ENCODE measurements around the gene FKBP1B. TPM values are rescaled to one million over a fixed set of nuclear protein-coding genes. Genes with fewer than 3 reads are reported as not detected.

Gene FKBP1B
- total RNA-seq, 4 donors from 2014 or later, result 6.0 to 27.3 (median 8.4) TPM

GRCh38 chr2:24076849-24077534 lies 27.5 kb downstream of the FKBP1B start:
- no peak for DNase-seq
- H3K9me3 ChIP-seq, result no peaks in the 10 kb centered on the region
- no peak for TF ChIP-seq CTCF (IDR thresholded peaks at IDR 0.05)
- TF ChIP-seq POLR2AphosphoS5 (IDR thresholded peaks at IDR 0.05), result peak; percentile 38 to 69 (median 67)
- TF ChIP-seq POLR2A (IDR thresholded peaks at IDR 0.05), result peak; percentile 87
- intact Hi-C loops (cut with DNase I; ENCODE audit: low total_unique reads), result no loop called here
- H3K4me3 ChIP-seq, result peak overlapping the region; percentile 55 to 62 (median 60)
- peaks cover 0 to 18% (median 2%) of the 10 kb centered on the region in 4 donors for H3K36me3 ChIP-seq
- peak overlapping the region; percentile 90 to 97 (median 93) for H3K27ac ChIP-seq
- in situ Hi-C loops (cut with MboI; ENCODE audit: low pct_ligation_motif_present in 1 of 4, low pct_unique_long_range_greater_than_20kb in 1 of 4, low sequenced_read_pairs in 3 of 4), result loop anchor here in 1 of 4 donors (10.0 kb wide), 1 partner anchor 152 kb away; the partner anchor contains the start of gene ATAD2B
- peaks cover 9 to 31% (median 16%) of the 10 kb centered on the region in 4 donors for H3K4me1 ChIP-seq
- no peaks in the 10 kb centered on the region for H3K27me3 ChIP-seq
- 1% methylated on average over 40 of the region's 41 CpGs; no CpG with 5 or more reads in 1 of the 2 donors for WGBS, 2 donors (ENCODE audit: low coverage in 1 of 2)

- H3K4me3 ChIP-seq, result peak overlapping the region; percentile 55 to 62 (median 60)
- in situ Hi-C loops (cut with MboI; ENCODE audit: low pct_ligation_motif_present in 1 of 4, low pct_unique_long_range_greater_than_20kb in 1 of 4, low sequenced_read_pairs in 3 of 4) (loop anchor here in 1 of 4 donors (10.0 kb wide), 1 partner anchor 153 kb away; the partner anchor contains the start of gene ATAD2B), intact Hi-C loops (cut with DNase I; ENCODE audit: low total_unique reads) (no loop called here)
- peaks cover 9 to 37% (median 16%) of the 10 kb centered on the region in 4 donors for H3K4me1 ChIP-seq
- no peak for DNase-seq
- peak overlapping the region; percentile 90 to 97 (median 93) for H3K27ac ChIP-seq
- H3K36me3 ChIP-seq, result peaks cover 0 to 13% (median 4%) of the 10 kb centered on the region in 4 donors
- WGBS, 2 donors (ENCODE audit: low coverage in 1 of 2), result 6 to 23% methylated on average over 2 to 9 of the region's 9 CpGs
- no peaks in the 10 kb centered on the region for H3K9me3 ChIP-seq
- H3K27me3 ChIP-seq, result no peaks in the 10 kb centered on the region
- TF ChIP-seq POLR2A (IDR thresholded peaks at IDR 0.05) (no peak), EP300 (IDR thresholded peaks at IDR 0.05; ENCODE audit: low read depth) (no peak), POLR2AphosphoS5 (IDR thresholded peaks at IDR 0.05) (no peak), CTCF (IDR thresholded peaks at IDR 0.05) (no peak)
Measured at GRCh38 chr2:24077535-24077877, 28.0 kb downstream of the FKBP1B start.

DNA sequence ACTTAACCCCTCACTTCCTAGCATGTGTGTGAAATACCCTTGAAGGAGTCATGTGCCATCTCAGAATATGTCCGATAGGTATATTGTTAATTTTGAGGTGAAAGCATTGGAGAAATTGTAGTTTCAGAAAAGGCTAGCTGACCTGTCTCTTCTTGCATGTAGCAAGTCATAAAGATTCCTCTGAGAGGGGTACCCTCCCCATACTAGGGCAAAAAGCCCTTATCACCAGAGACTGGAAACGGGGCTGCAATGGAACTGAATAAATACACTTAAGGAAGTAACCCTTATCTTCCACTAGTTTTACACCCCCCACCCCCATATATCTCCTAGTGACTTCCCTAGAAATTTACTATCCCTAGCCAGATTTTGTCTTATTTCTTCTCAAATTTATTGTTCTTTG lies 28.3 kb downstream of the FKBP1B start:
- Histone ChIP-seq H3K4me1 (peaks cover 12 to 40% (median 17%) of the 10 kb centered on the region in 4 donors), H3K27ac (peak overlapping the region; percentile 90 to 97 (median 93)), H3K4me3 (peak overlapping the region in 3 of 4 donors; percentile 55 to 60 (median 60)), H3K27me3 (no peaks in the 10 kb centered on the region), H3K36me3 (peaks cover 0 to 9% (median 4%) of the 10 kb centered on the region in 4 donors), H3K9me3 (no peaks in the 10 kb centered on the region)
- TF ChIP-seq POLR2AphosphoS5 (IDR thresholded peaks at IDR 0.05) (no peak), CTCF (IDR thresholded peaks at IDR 0.05) (no peak), POLR2A (IDR thresholded peaks at IDR 0.05) (no peak), EP300 (IDR thresholded peaks at IDR 0.05; ENCODE audit: low read depth) (no peak)
- DNase-seq, result no peak
- intact Hi-C loops (cut with DNase I; ENCODE audit: low total_unique reads), result no loop called here
- WGBS, 2 donors (ENCODE audit: low coverage in 1 of 2), result 43 to 65% methylated on average over 1 to 2 of the region's 2 CpGs
- in situ Hi-C loops (cut with MboI; ENCODE audit: low pct_ligation_motif_present in 1 of 4, low pct_unique_long_range_greater_than_20kb in 1 of 4, low sequenced_read_pairs in 3 of 4), result loop anchor here in 1 of 4 donors (10.0 kb wide), 1 partner anchor 153 kb away; the partner anchor contains the start of gene ATAD2B

DNA sequence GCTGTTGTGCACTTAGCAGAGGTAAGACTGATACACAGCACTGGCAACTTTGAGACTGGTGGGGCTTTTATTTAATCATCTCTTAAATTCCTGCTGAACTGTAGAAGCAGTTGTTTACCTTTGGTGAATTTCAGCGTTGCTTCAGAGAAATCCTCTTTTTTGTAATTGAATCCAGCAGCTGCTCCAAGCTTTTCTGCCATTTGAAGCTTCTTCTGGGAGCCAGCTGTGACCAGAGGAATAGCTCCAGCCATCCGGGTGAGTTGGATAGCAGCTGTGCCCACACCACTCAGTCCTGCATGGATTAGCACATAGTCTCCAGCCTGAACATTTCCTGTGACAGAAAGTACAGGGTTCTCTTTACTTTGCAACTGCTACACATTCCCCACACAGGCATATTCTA lies 31.2 kb downstream of the FKBP1B start:
- no peak for DNase-seq
- in situ Hi-C loops (cut with MboI; ENCODE audit: low pct_ligation_motif_present in 1 of 4, low pct_unique_long_range_greater_than_20kb in 1 of 4, low sequenced_read_pairs in 3 of 4), result no loop called here
- no peak for TF ChIP-seq POLR2AphosphoS5 (IDR thresholded peaks at IDR 0.05)
- TF ChIP-seq CTCF (IDR thresholded peaks at IDR 0.05), result no peak
- TF ChIP-seq EP300 (IDR thresholded peaks at IDR 0.05; ENCODE audit: low read depth), result no peak
- TF ChIP-seq POLR2A (IDR thresholded peaks at IDR 0.05), result no peak
- Histone ChIP-seq H3K27ac (no peak overlapping the region), H3K36me3 (peaks cover 0 to 8% (median 0%) of the 10 kb centered on the region in 4 donors), H3K4me3 (no peak overlapping the region), H3K4me1 (peaks cover 12 to 41% (median 24%) of the 10 kb centered on the region in 4 donors), H3K27me3 (no peaks in the 10 kb centered on the region), H3K9me3 (no peaks in the 10 kb centered on the region)
- 74 to 80% methylated on average over 2 of the region's 2 CpGs for WGBS, 2 donors (ENCODE audit: low coverage in 1 of 2)
- intact Hi-C loops (cut with DNase I; ENCODE audit: low total_unique reads), result no loop called here
